GM18909 (cell line): Measurements from ENCODE around the gene SETD7.
A peak's percentile ranks its signal among the peaks of the same experiment; 100 is the strongest.
"Not testable (repeated sequence)": the region's sequence is repeated elsewhere in the genome, so short reads cannot be mapped to it uniquely, and the experiment has no call there.

Experiments
- ATAC-seq: cut with Tn5 transposase; IDR thresholded peaks from one replicate; pipeline ENCODE4 v1.9.1; 2021; ENCODE audit warnings: mild to moderate bottlenecking; ENCODE audit not compliant: unreplicated experiment, poor library complexity

The SETD7 gene

GRCh38 chr4:139472852-139473251 lies 83.2 kb downstream of the SETD7 start:
- no peak for ATAC-seq

GRCh38 chr4:139470997-139471665 lies 84.9 kb downstream of the SETD7 start:
- ATAC-seq = peak; percentile 43

- ATAC-seq = no peak
These were observed 85.7 kb downstream of the SETD7 start for GRCh38 chr4:139470295-139470694.

GRCh38 chr4:139469869-139470268 lies 86.2 kb downstream of the SETD7 start:
- ATAC-seq = no peak

- no peak for ATAC-seq
These were observed 86.8 kb downstream of the SETD7 start for GRCh38 chr4:139469216-139469615.

- ATAC-seq = not testable (repeated sequence)
These were observed 87.3 kb downstream of the SETD7 start for GRCh38 chr4:139468756-139469155.

GRCh38 chr4:139465922-139466321 lies 90.1 kb downstream of the SETD7 start:
- ATAC-seq = no peak

- ATAC-seq = not testable (repeated sequence)
These were observed 91.5 kb downstream of the SETD7 start for GRCh38 chr4:139464512-139464911.

GRCh38 chr4:139461022-139461628 lies 94.9 kb downstream of the SETD7 start:
- ATAC-seq = no peak

GRCh38 chr4:139460565-139460964 lies 95.5 kb downstream of the SETD7 start:
- no peak for ATAC-seq

- no peak for ATAC-seq
These were observed 97.0 kb downstream of the SETD7 start for GRCh38 chr4:139458999-139459398.

- no peak for ATAC-seq
These were observed 97.5 kb downstream of the SETD7 start for GRCh38 chr4:139458543-139458942.

GRCh38 chr4:139457318-139457717 lies 98.7 kb downstream of the SETD7 start:
- ATAC-seq = no peak

- ATAC-seq = no peak
These were observed 100.9 kb downstream of the SETD7 start for GRCh38 chr4:139455126-139455538.

- ATAC-seq = peak; percentile 6
These were observed 101.6 kb downstream of the SETD7 start, which contains the start of gene RAB33B for GRCh38 chr4:139454111-139455045. RAB33B (plus strand) TSS chr4:139454121; CDS start chr4:139454196, 75 bp downstream.

- ATAC-seq = peak; percentile 91
These were observed 102.5 kb downstream of the SETD7 start for GRCh38 chr4:139453371-139454110.

GRCh38 chr4:139453041-139453370 lies 103.0 kb downstream of the SETD7 start:
- ATAC-seq = peak; percentile 60

GRCh38 chr4:139451997-139452396 lies 104.0 kb downstream of the SETD7 start:
- ATAC-seq = no peak

GRCh38 chr4:139450586-139450985 lies 105.4 kb downstream of the SETD7 start:
- ATAC-seq = no peak

GRCh38 chr4:139447078-139447477 lies 108.9 kb downstream of the SETD7 start:
- not testable (repeated sequence) for ATAC-seq
